ENCODE data around the gene MGMT. TPM values are rescaled to one million over a fixed set of nuclear protein-coding genes. Genes with fewer than 3 reads are reported as not detected.

Gene MGMT
- total RNA-seq, 4 donors from 2014 or later = 16.5 to 37.5 (median 32.1) TPM

DNA sequence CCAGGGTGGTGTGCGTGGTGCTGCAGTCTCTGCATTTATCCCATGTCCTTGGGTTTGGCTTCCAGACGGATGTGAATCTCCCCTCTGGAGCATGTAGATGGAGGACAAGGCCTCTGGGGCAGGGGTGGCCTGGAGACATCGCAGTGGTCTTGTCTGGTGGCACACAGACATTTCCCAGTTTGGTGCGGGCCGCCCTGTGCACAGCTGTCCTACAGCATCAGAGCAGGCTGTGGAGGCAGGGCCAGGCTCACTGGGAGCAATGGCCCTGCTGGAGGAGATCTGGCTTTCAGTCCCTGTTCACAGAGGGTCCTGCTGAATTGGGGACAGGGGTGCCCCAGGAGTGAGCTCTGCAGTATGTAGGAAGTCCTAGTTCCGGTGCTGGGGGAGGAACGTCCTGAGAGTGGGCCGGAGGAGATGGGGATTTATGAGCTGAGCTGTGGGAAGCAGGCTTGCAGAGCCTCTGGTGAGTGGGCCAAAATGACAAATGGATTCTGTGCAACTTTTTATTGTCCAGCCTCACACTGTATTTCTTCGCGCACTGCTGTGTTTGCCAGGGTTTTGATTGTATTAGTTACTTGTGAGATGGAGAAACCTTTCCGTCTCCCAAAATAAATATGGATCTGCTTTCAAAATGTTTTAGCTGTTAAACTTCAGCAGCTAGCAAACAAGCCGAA is 40.3 kb downstream of the MGMT start:
- Histone ChIP-seq H3K27ac (no peak overlapping the region), H3K9me3 (no peaks in the 10 kb centered on the region), H3K4me1 (peaks cover 0 to 17% (median 0%) of the 10 kb centered on the region in 3 donors), H3K4me3 (no peak overlapping the region), H3K36me3 (peaks cover 0 to 4% of the 10 kb centered on the region in 2 donors), H3K27me3 (no peaks in the 10 kb centered on the region)
- no peak for TF ChIP-seq POLR2A (IDR thresholded peaks at IDR 0.05)
- ATAC-seq = no peak
- WGBS, 2 donors (ENCODE audit: low coverage in 1 of 2) = 32 to 84% methylated on average over 5 of the region's 12 CpGs

GRCh38 chr10:129509155-129509554 is 42.1 kb downstream of the MGMT start:
- Histone ChIP-seq H3K27ac (no peak overlapping the region), H3K4me1 (peaks cover 0 to 17% (median 0%) of the 10 kb centered on the region in 3 donors), H3K9me3 (no peaks in the 10 kb centered on the region), H3K27me3 (no peaks in the 10 kb centered on the region), H3K36me3 (peaks cover 0 to 4% of the 10 kb centered on the region in 2 donors), H3K4me3 (no peak overlapping the region)
- no peak for ATAC-seq
- TF ChIP-seq POLR2AphosphoS5 (IDR thresholded peaks at IDR 0.05) (no peak), EP300 (IDR thresholded peaks at IDR 0.05) (no peak), POLR2A (IDR thresholded peaks at IDR 0.05) (no peak), CTCF (IDR thresholded peaks at IDR 0.05) (no peak)
- WGBS, 2 donors (ENCODE audit: low coverage in 1 of 2) = 94% methylated on average over 12 of the region's 12 CpGs; no CpG with 5 or more reads in 1 of the 2 donors

- H3K4me3 ChIP-seq = no peak overlapping the region
- no peak for ATAC-seq
Observed at GRCh38 chr10:129509835-129510234, 42.8 kb downstream of the MGMT start.

GRCh38 chr10:129511086-129511485 is 44.0 kb downstream of the MGMT start:
- Histone ChIP-seq H3K36me3 (peaks cover 0 to 4% of the 10 kb centered on the region in 2 donors), H3K27ac (no peak overlapping the region), H3K4me1 (peaks cover 0 to 17% (median 0%) of the 10 kb centered on the region in 3 donors), H3K9me3 (no peaks in the 10 kb centered on the region), H3K27me3 (no peaks in the 10 kb centered on the region), H3K4me3 (no peak overlapping the region)
- TF ChIP-seq EP300 (IDR thresholded peaks at IDR 0.05) (no peak), CTCF (IDR thresholded peaks at IDR 0.05) (no peak), POLR2AphosphoS5 (IDR thresholded peaks at IDR 0.05) (no peak), POLR2A (IDR thresholded peaks at IDR 0.05) (no peak)
- ATAC-seq = no peak
- 84 to 86% methylated on average over 6 to 8 of the region's 13 CpGs for WGBS, 2 donors (ENCODE audit: low coverage in 1 of 2)

More at GRCh38 chr10:129509835-129510234, 42.8 kb downstream of the MGMT start:
- Histone ChIP-seq H3K27me3 (no peaks in the 10 kb centered on the region), H3K36me3 (peaks cover 0 to 4% of the 10 kb centered on the region in 2 donors), H3K4me1 (peaks cover 0 to 17% (median 0%) of the 10 kb centered on the region in 3 donors), H3K9me3 (no peaks in the 10 kb centered on the region), H3K27ac (no peak overlapping the region)
- TF ChIP-seq EP300 (IDR thresholded peaks at IDR 0.05) = no peak
- no peak for TF ChIP-seq POLR2AphosphoS5 (IDR thresholded peaks at IDR 0.05)
- TF ChIP-seq CTCF (IDR thresholded peaks at IDR 0.05) = no peak
- TF ChIP-seq POLR2A (IDR thresholded peaks at IDR 0.05) = no peak
- WGBS, 2 donors (ENCODE audit: low coverage in 1 of 2) = 66 to 96% methylated on average over 3 of the region's 8 CpGs

GRCh38 chr10:129511758-129512157 is 44.7 kb downstream of the MGMT start:
- H3K4me3 ChIP-seq = no peak overlapping the region
- H3K27me3 ChIP-seq = no peaks in the 10 kb centered on the region
- H3K36me3 ChIP-seq = peaks cover 0 to 4% of the 10 kb centered on the region in 2 donors
- TF ChIP-seq POLR2A (IDR thresholded peaks at IDR 0.05) (no peak), POLR2AphosphoS5 (IDR thresholded peaks at IDR 0.05) (no peak), CTCF (IDR thresholded peaks at IDR 0.05) (no peak), EP300 (IDR thresholded peaks at IDR 0.05) (no peak)
- 90% methylated on average over 5 of the region's 12 CpGs; no CpG with 5 or more reads in 1 of the 2 donors for WGBS, 2 donors (ENCODE audit: low coverage in 1 of 2)
- no peak for ATAC-seq
- H3K9me3 ChIP-seq = no peaks in the 10 kb centered on the region
- H3K4me1 ChIP-seq = peaks cover 0 to 16% (median 0%) of the 10 kb centered on the region in 3 donors
- H3K27ac ChIP-seq = no peak overlapping the region
